ENCODE measurements around the gene MYMK.

MYMK gene, protein sequence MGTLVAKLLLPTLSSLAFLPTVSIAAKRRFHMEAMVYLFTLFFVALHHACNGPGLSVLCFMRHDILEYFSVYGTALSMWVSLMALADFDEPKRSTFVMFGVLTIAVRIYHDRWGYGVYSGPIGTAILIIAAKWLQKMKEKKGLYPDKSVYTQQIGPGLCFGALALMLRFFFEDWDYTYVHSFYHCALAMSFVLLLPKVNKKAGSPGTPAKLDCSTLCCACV

DNA sequence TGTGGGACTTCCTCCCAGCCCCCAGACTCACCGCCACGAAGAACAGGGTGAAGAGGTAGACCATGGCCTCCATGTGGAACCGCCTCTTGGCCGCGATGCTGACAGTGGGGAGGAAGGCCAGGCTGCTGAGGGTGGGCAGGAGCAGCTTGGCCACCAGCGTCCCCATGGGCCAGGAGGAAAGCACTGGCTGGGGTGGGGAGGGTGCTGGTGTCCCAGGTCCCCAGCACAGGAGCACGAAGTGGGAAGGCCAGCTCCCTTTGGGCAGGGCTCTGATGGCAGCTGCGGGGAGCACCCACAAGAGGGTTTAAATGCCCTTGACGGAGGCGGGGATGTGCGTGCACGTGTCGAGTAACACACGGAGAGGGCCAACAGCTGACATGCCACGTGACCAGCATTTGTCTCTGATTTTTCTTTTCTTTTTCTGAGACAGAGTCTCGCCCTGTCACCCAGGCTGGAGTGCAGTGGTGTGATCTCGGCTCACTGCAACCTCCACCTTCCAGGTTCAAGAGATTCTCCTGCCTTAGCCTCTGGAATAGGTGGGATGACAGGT is at the start of gene MYMK:
Gene MYMK, minus strand, starts transcription at position 281 of the 550 bp plus-strand sequence. Its CDS starts 115 bp downstream, at position 166.
- in situ Hi-C loops (cut with MboI; ENCODE audit: low sequenced_read_pairs, unreplicated experiment) = loop anchor here (25.0 kb wide), 1 partner anchor 213 kb away; the partner anchor contains the start of gene SARDH

DNA sequence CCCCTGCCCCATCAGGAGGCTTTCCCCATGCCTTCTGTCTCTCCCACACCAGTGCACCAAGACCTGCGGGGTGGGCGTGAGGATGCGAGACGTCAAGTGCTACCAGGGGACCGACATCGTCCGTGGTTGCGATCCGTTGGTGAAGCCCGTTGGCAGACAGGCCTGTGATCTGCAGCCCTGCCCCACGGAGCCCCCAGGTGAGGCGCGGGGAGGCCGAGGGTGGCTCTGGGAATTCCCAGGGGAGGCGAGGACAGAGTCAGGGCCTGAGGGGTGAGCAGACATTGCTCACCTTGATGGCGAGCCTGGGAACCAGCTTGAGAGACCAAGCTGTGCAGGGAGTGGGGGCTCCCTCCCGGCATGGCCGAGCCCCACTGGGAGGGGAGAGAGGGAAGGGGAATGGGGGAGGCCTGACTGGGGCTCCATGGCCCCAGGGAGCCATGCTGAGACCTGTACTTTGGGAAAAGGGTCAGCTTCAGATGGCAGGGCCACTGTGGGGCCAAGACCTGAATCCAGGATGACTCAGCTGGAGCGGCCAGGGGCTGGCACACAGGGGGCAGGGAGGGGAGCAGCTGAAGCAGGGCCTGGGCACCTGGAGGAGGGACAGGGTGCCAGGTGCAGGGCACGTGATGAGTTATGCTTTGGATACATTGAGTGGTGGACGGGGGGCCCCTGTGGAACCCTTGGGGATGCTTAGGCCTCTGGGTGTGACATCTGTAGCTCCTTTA is 49.2 kb upstream of the MYMK start:
- DNase-seq (ENCODE audit: low spot score) = no peak
- in situ Hi-C loops (cut with MboI; ENCODE audit: low sequenced_read_pairs, unreplicated experiment) = loop anchor here (25.0 kb wide), 1 partner anchor 438 kb away; no protein-coding TSS in a partner anchor
- TF ChIP-seq, protein P1, sequence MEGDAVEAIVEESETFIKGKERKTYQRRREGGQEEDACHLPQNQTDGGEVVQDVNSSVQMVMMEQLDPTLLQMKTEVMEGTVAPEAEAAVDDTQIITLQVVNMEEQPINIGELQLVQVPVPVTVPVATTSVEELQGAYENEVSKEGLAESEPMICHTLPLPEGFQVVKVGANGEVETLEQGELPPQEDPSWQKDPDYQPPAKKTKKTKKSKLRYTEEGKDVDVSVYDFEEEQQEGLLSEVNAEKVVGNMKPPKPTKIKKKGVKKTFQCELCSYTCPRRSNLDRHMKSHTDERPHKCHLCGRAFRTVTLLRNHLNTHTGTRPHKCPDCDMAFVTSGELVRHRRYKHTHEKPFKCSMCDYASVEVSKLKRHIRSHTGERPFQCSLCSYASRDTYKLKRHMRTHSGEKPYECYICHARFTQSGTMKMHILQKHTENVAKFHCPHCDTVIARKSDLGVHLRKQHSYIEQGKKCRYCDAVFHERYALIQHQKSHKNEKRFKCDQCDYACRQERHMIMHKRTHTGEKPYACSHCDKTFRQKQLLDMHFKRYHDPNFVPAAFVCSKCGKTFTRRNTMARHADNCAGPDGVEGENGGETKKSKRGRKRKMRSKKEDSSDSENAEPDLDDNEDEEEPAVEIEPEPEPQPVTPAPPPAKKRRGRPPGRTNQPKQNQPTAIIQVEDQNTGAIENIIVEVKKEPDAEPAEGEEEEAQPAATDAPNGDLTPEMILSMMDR (IDR thresholded peaks at IDR 0.05; ENCODE audit: borderline replicate concordance, control extremely low read depth, extremely low read depth, insufficient read depth, missing control alignments) = no peak

More for the DNA sequence above, at the start of gene MYMK:
- no peak for DNase-seq (ENCODE audit: low spot score)
- TF ChIP-seq, protein P1 (IDR thresholded peaks at IDR 0.05; ENCODE audit: borderline replicate concordance, control extremely low read depth, extremely low read depth, insufficient read depth, missing control alignments) = no peak

DNA sequence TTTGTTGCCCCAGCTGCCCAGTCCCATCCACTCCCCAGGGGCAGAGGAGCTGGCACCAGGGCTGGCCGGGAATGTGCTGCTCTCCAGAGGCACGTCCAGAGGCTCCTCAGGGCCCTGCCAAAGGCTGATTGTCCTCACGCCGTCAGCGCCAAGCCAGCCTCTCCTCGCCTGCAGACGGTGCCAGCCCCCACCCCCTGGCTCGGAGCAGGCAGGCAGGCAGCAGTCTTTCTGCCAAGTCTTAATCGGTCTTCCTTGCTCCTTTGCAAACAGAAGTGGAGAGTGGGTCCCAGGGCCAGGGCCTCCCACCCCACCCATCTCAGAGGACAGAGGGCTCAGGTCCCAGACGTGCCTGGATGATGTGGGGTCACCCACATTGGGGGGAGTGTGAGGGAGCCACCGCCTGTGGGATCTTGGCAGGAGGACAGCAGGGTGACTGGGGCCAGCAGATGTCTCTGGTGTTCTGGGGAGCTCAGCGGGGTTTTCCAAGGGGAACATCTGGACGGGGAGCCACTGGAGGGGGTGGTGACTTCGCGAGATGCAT is 48.1 kb upstream of the MYMK start:
- no peak for DNase-seq (ENCODE audit: low spot score)
- in situ Hi-C loops (cut with MboI; ENCODE audit: low sequenced_read_pairs, unreplicated experiment) = loop anchor here (25.0 kb wide), 1 partner anchor 439 kb away; no protein-coding TSS in a partner anchor
- TF ChIP-seq, protein P1 (IDR thresholded peaks at IDR 0.05; ENCODE audit: borderline replicate concordance, control extremely low read depth, extremely low read depth, insufficient read depth, missing control alignments) = no peak

DNA sequence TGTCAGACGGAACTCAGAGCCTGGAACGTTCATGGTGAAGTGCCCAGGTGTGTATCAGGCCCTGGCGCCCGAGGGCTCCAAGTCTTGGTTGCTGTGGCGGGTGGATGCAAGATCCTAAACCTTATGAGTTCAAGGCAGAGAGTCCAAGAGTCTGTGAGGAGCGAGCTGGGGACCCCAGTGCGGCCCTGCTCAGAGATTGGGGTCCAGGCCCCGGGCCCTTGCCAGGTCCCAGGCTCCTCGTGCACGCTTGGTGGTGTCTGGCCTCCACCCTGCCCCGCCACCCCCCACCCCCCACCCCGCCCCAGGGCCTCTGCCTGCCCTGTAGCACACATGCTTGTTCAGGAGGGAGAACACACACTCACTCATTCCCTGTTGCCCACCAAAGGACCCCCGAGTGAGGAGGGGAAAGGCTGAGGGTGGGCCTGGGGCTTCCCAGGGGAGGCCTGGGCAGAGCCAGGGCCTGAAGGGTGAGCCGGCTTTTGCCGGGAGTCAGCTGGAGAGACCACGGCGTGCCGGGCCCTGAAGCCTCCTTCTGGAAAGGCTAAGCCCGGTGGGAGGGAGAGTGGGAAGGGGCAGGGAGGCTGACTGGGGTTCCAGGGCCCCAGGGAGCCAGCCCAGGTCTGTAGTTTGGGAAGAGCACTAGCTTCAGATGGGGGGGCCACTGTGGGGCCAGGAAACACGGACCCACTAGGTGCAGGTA is 47.3 kb upstream of the MYMK start:
- TF ChIP-seq, protein P1 (IDR thresholded peaks at IDR 0.05; ENCODE audit: borderline replicate concordance, control extremely low read depth, extremely low read depth, insufficient read depth, missing control alignments) = no peak
- in situ Hi-C loops (cut with MboI; ENCODE audit: low sequenced_read_pairs, unreplicated experiment) = loop anchor here (25.0 kb wide), 1 partner anchor 440 kb away; no protein-coding TSS in a partner anchor
- no peak for DNase-seq (ENCODE audit: low spot score)

DNA sequence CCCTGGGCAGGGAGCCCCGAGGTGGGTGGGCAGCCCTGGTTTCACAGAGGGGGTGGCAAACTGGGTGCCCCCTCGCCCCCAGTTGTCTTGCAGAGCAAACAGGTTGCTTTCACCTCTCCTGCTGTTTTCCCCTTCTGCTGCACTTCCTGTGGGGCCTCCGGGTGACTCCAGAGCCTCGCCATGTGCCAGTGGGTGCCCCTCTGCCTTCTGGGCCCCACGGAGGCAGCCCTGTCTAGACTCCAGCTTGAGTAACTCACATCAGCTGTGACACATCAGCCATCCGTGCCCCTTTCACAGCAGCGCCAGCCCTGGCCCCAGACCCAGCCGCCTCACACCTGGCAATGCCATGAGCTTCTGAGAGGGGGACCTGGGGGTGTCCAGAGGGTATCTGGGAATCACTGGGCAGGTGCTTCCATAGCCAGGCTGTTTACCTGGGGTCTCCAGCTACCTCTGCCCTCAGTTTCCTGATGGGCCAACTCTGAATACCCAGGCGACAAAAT is 46.7 kb upstream of the MYMK start:
- DNase-seq (ENCODE audit: low spot score) = no peak
- in situ Hi-C loops (cut with MboI; ENCODE audit: low sequenced_read_pairs, unreplicated experiment) = loop anchor here (25.0 kb wide), 1 partner anchor 441 kb away; no protein-coding TSS in a partner anchor
- TF ChIP-seq, protein P1 (IDR thresholded peaks at IDR 0.05; ENCODE audit: borderline replicate concordance, control extremely low read depth, extremely low read depth, insufficient read depth, missing control alignments) = no peak
